ENCODE data around the gene IL4I1. TPM values are rescaled to one million over a fixed set of nuclear protein-coding genes. Genes with fewer than 3 reads are reported as not detected.

Gene IL4I1
- total and polyA plus RNA-seq, 4 donors = 3.6 to 21.2 (median 3.8) TPM

GRCh38 chr19:49879243-49879963, 17.3 kb downstream of the IL4I1 start:
- peaks cover 17 to 51% (median 44%) of the 10 kb centered on the region in 4 donors for H3K36me3 ChIP-seq (ENCODE audit: control insufficient read depth in 4 of 4, insufficient read depth in 4 of 4, low read length in 4 of 4)
- DNase-seq (no peak), ATAC-seq (ENCODE audit: insufficient read depth, low FRiP score) (no peak)
- no peak overlapping the region for H3K4me3 ChIP-seq
- peaks cover 0 to 18% (median 7%) of the 10 kb centered on the region in 5 donors for H3K4me1 ChIP-seq (ENCODE audit: control insufficient read depth in 5 of 5, insufficient read depth in 5 of 5, low read length in 5 of 5)
- H3K27me3 ChIP-seq (ENCODE audit: control insufficient read depth in 3 of 3, insufficient read depth in 3 of 3, low read length in 2 of 3) = no peaks in the 10 kb centered on the region
- H3K9ac ChIP-seq (ENCODE audit: insufficient read depth in 1 of 2, low read length in 2 of 2) = no peak overlapping the region
- peaks cover 0 to 2% (median 0%) of the 10 kb centered on the region in 4 donors for H3K9me3 ChIP-seq (ENCODE audit: control insufficient read depth in 4 of 4, insufficient read depth in 3 of 4, low read length in 3 of 4)
- WGBS, 2 donors = 93 to 97% methylated on average over 12 of the region's 12 CpGs
- no peak overlapping the region for H3K27ac ChIP-seq (ENCODE audit: low read depth in 1 of 2, low read length in 1 of 2)
- TF ChIP-seq CTCF (IDR thresholded peaks at IDR 0.05; ENCODE audit: control extremely low read depth, extremely low read depth) = no peak

GRCh38 chr19:49878744-49879070, 18.0 kb downstream of the IL4I1 start:
- Histone ChIP-seq H3K4me3 (no peak overlapping the region), H3K36me3 (ENCODE audit: control insufficient read depth in 4 of 4, insufficient read depth in 4 of 4, low read length in 4 of 4) (peaks cover 17 to 45% (median 39%) of the 10 kb centered on the region in 4 donors), H3K27ac (ENCODE audit: low read depth in 1 of 2, low read length in 1 of 2) (peak overlapping the region in 1 of 2 donors; percentile 97), H3K9me3 (ENCODE audit: control insufficient read depth in 4 of 4, insufficient read depth in 3 of 4, low read length in 3 of 4) (peaks cover 0 to 2% (median 0%) of the 10 kb centered on the region in 4 donors), H3K9ac (ENCODE audit: insufficient read depth in 1 of 2, low read length in 2 of 2) (peak overlapping the region in 1 of 2 donors; percentile 84), H3K4me1 (ENCODE audit: control insufficient read depth in 5 of 5, insufficient read depth in 5 of 5, low read length in 5 of 5) (peaks cover 0 to 18% (median 7%) of the 10 kb centered on the region in 5 donors), H3K27me3 (ENCODE audit: control insufficient read depth in 3 of 3, insufficient read depth in 3 of 3, low read length in 2 of 3) (no peaks in the 10 kb centered on the region)
- 85 to 87% methylated on average over 9 of the region's 9 CpGs for WGBS, 2 donors
- no peak for ATAC-seq (ENCODE audit: insufficient read depth, low FRiP score)
- no peak for DNase-seq
- no peak for TF ChIP-seq CTCF (IDR thresholded peaks at IDR 0.05; ENCODE audit: control extremely low read depth, extremely low read depth)

- Histone ChIP-seq H3K4me3 (peak overlapping the region; percentile 60), H3K4me1 (ENCODE audit: control insufficient read depth in 5 of 5, insufficient read depth in 5 of 5, low read length in 5 of 5) (peaks cover 0 to 18% (median 7%) of the 10 kb centered on the region in 5 donors), H3K36me3 (ENCODE audit: control insufficient read depth in 4 of 4, insufficient read depth in 4 of 4, low read length in 4 of 4) (peaks cover 15 to 39% (median 33%) of the 10 kb centered on the region in 4 donors), H3K9me3 (ENCODE audit: control insufficient read depth in 4 of 4, insufficient read depth in 3 of 4, low read length in 3 of 4) (peaks cover 0 to 2% (median 0%) of the 10 kb centered on the region in 4 donors), H3K9ac (ENCODE audit: insufficient read depth in 1 of 2, low read length in 2 of 2) (peak overlapping the region; percentile 53 to 94), H3K27me3 (ENCODE audit: control insufficient read depth in 3 of 3, insufficient read depth in 3 of 3, low read length in 2 of 3) (no peaks in the 10 kb centered on the region), H3K27ac (ENCODE audit: low read depth in 1 of 2, low read length in 1 of 2) (peak overlapping the region; percentile 83 to 97)
- WGBS, 2 donors = 10 to 11% methylated on average over 41 of the region's 41 CpGs
- TF ChIP-seq CTCF (IDR thresholded peaks at IDR 0.05; ENCODE audit: control extremely low read depth, extremely low read depth) = no peak
- ATAC-seq (ENCODE audit: insufficient read depth, low FRiP score) (peak; percentile 78), DNase-seq (peak; percentile 98 to 99 (median 99))
Measured at GRCh38 chr19:49877879-49878743, 18.6 kb downstream of the IL4I1 start.
